Measurements from ENCODE around the gene NOB1.

DNA sequence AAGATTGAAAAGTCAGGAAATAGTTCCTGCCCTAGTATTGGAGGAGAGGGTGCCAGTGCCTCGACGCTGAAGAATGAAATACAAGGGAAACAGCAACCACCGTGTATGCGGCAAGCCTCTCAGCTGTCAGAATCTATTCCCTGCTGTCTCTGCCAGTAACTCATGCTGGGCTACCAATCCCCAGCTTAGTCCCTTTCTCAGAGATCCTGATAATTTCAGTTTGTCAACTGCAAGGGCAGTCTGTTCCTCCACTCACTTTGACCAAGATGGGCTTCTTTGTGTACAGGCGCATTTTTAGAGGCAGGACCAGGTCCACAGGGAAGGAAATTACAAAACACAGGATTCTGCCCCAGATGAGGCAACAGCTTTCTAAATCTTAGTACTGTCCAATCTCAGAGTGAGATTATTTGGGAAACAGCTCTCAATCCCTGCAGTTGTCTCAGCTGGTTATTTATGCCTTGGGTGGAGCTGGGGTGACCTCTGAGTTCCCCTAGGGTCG lies 29.7 kb downstream of the NOB1 start:
- TF ChIP-seq, protein P1, sequence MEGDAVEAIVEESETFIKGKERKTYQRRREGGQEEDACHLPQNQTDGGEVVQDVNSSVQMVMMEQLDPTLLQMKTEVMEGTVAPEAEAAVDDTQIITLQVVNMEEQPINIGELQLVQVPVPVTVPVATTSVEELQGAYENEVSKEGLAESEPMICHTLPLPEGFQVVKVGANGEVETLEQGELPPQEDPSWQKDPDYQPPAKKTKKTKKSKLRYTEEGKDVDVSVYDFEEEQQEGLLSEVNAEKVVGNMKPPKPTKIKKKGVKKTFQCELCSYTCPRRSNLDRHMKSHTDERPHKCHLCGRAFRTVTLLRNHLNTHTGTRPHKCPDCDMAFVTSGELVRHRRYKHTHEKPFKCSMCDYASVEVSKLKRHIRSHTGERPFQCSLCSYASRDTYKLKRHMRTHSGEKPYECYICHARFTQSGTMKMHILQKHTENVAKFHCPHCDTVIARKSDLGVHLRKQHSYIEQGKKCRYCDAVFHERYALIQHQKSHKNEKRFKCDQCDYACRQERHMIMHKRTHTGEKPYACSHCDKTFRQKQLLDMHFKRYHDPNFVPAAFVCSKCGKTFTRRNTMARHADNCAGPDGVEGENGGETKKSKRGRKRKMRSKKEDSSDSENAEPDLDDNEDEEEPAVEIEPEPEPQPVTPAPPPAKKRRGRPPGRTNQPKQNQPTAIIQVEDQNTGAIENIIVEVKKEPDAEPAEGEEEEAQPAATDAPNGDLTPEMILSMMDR (IDR thresholded peaks at IDR 0.05): no peak
- no peak for TF ChIP-seq POLR2A (IDR thresholded peaks at IDR 0.05)
